ENCODE measurements around the gene SEMA4B. TPM values are rescaled to one million over a fixed set of nuclear protein-coding genes. Genes with fewer than 3 reads are reported as not detected.
A peak's percentile ranks its signal among the peaks of the same experiment; 100 is the strongest.

SEMA4B gene
- total and polyA plus RNA-seq, 2 of the 8 experiments (the other 6 are each of a cell fraction or from before 2014, with no cell fraction given), result 42.7 to 43.0 TPM

GRCh38 chr15:90265271-90266060 is 64.3 kb downstream of the SEMA4B start, which contains the start of gene NGRN:
NGRN (plus strand) TSS chr15:90265672; CDS start chr15:90265713, 41 bp downstream.
- Histone ChIP-seq H3K79me1 (ENCODE audit: low read depth, low read length) (peaks cover 5% of the 10 kb centered on the region), H3K4me1 (replicated peaks in 1 of 4; ENCODE audit: control insufficient read depth in 3 of 4, insufficient read depth in 4 of 4, low read length in 3 of 4) (peaks cover 0 to 15% (median 7%) of the 10 kb centered on the region in 4 experiments; a peak in 5 of 7 replicates), H4K91ac (replicated peaks; ENCODE audit: insufficient read length, low read length) (peak within 1 kb of the TSS; percentile 93), H3K27ac (ENCODE audit: low read depth, low read length) (peak within 1 kb of the TSS; percentile 88), H2BK20ac (ENCODE audit: low read length) (peak within 1 kb of the TSS; percentile 72; the same call in 1 of the 2 replicates), H3K27me3 (replicated peaks in 1 of 4; ENCODE audit: control insufficient read depth in 3 of 4, extremely low read depth in 1 of 4, insufficient read depth in 3 of 4, low read length in 3 of 4) (no peaks in the 10 kb centered on the region), H3K18ac (ENCODE audit: extremely low read depth, low read length) (peak within 1 kb of the TSS; percentile 97), H2BK120ac (replicated peaks; ENCODE audit: low read depth, low read length) (no peak within 1 kb of the TSS), H2AFZ (ENCODE audit: low read length) (peak within 1 kb of the TSS; percentile 26; the same call in 1 of the 2 replicates), H2BK12ac (ENCODE audit: low read depth, low read length) (peak within 1 kb of the TSS; percentile 97), H3K79me2 (ENCODE audit: control insufficient read depth in 1 of 2, insufficient read depth in 2 of 2, low read length in 2 of 2) (peaks cover 12 to 50% of the 10 kb centered on the region in 2 experiments), H3K9me3 (ENCODE audit: insufficient read depth in 2 of 2, low read depth in 1 of 2, low read length in 1 of 2) (no peaks in the 10 kb centered on the region), H3K9ac (replicated peaks in 1 of 4; ENCODE audit: extremely low read depth in 1 of 4, low read depth in 3 of 4, low read length in 3 of 4) (peak within 1 kb of the TSS; percentile 84 to 97 (median 90)), H3K4me3 (ENCODE audit: extremely low read depth in 1 of 4, insufficient read depth in 2 of 4, low read depth in 3 of 4, low read length in 4 of 4) (peak within 1 kb of the TSS; percentile 76 to 95 (median 87)), H3K4ac (replicated peaks; ENCODE audit: insufficient read length, low read depth, low read length) (peak within 1 kb of the TSS; percentile 96), H4K8ac (ENCODE audit: extremely low read depth, insufficient read depth, low read length) (peak within 1 kb of the TSS; percentile 98), H4K20me1 (replicated peaks in 1 of 2; ENCODE audit: control insufficient read depth in 1 of 2, insufficient read depth in 2 of 2, low read length in 2 of 2) (peaks cover 0 to 5% of the 10 kb centered on the region in 2 experiments), H3K23me2 (ENCODE audit: low read depth, low read length) (peaks cover 10% of the 10 kb centered on the region), H2BK5ac (ENCODE audit: low read depth, low read length) (peak within 1 kb of the TSS; percentile 100), H3K23ac (ENCODE audit: insufficient read length) (no peak within 1 kb of the TSS), H2BK15ac (ENCODE audit: low read length) (peak within 1 kb of the TSS; percentile 61; the same call in 1 of the 2 replicates), H3K56ac (replicated peaks; ENCODE audit: insufficient read length, low read depth, low read length) (peak within 1 kb of the TSS; percentile 93), H3K36me3 (ENCODE audit: control insufficient read depth in 2 of 4, insufficient read depth in 4 of 4, low read length in 3 of 4) (peaks cover 0 to 18% (median 5%) of the 10 kb centered on the region in 4 experiments; a peak in 6 of 8 replicates), H4K5ac (ENCODE audit: insufficient read length, low read depth, low read length) (peak within 1 kb of the TSS; percentile 87), H2AK5ac (ENCODE audit: low read depth, low read length) (peak within 1 kb of the TSS; percentile 59; the same call in 1 of the 2 replicates), H3K14ac (ENCODE audit: insufficient read length) (no peak within 1 kb of the TSS), H3K4me2 (ENCODE audit: insufficient read depth in 1 of 2, low read depth in 2 of 2, low read length in 2 of 2) (peak within 1 kb of the TSS; percentile 74 to 94)
- ChIA-PET CTCF (ENCODE audit: partially characterized antibody) (interaction anchor here (1.0 to 2.2 kb wide), 3 partner anchors 10 to 32 kb away, joined by 4 to 8 read pairs (median 4); partner anchors contain the start of genes CIB1 and GDPGP1), POLR2A (ENCODE audit: partially characterized antibody) (interaction anchor here (0.6 to 1.2 kb wide), 12 partner anchors 8 to 121 kb away, joined by 3 to 6 read pairs (median 4); partner anchors contain the start of gene TTLL13)
- DNase-seq (ENCODE audit: low read depth in 1 of 2, low spot score in 2 of 2) (peak; percentile 50 to 95), FAIRE-seq (no peak)
- 2% methylated on average over 59 of the region's 59 CpGs; no CpG with 5 or more reads in 1 of the 2 experiments for WGBS, 2 experiments (ENCODE audit: extremely low coverage in 1 of 2, insufficient coverage in 1 of 2, insufficient read length in 1 of 2, insufficient replicate concordance in 2 of 2, low coverage in 1 of 2, low lambda C conversion rate in 2 of 2, missing lambda C conversion rate in 1 of 2)
- TF ChIP-seq BACH1 (IDR thresholded peaks at IDR 0.05; ENCODE audit: low read length), result no peak
- TF ChIP-seq POLR2AphosphoS5 (IDR thresholded peaks at IDR 0.05; ENCODE audit: low read depth, low read length), result peak; percentile 95
- peak; percentile 28 for TF ChIP-seq TAF7 (optimal IDR thresholded peaks at IDR 0.05; ENCODE audit: borderline replicate concordance, low read depth, low read length)
- no peak for TF ChIP-seq SRF (IDR thresholded peaks at IDR 0.05; ENCODE audit: low read depth, low read length)
- TF ChIP-seq SP4 (IDR thresholded peaks at IDR 0.05; ENCODE audit: low read length), result no peak; the same call in none of the 2 replicates
- TF ChIP-seq TBP (IDR thresholded peaks at IDR 0.05; ENCODE audit: low read depth, low read length), result peak; percentile 85
- TF ChIP-seq POLR2A (IDR thresholded peaks at IDR 0.05; ENCODE audit: control extremely low read depth in 1 of 2, low read depth in 2 of 2, low read length in 2 of 2), result peak; percentile 92 to 95
- peak; percentile 84 for TF ChIP-seq MAX (IDR thresholded peaks at IDR 0.05)
- TF ChIP-seq SIN3A (conservative IDR thresholded peaks at IDR 0.05 in 1 of 2, IDR thresholded peaks at IDR 0.05 in 1 of 2; ENCODE audit: low read depth in 1 of 2, low read length in 2 of 2), result peak; percentile 25 to 48; a peak in 3 of 4 replicates
- TF ChIP-seq CBX5 (IDR thresholded peaks at IDR 0.05; ENCODE audit: low read depth, low read length), result no peak
